ENCODE data around the gene RAB40A.

- TF ChIP-seq CTCF (IDR thresholded peaks at IDR 0.05) (no peak), POLR2A (IDR thresholded peaks at IDR 0.05) (no peak)
These were observed 46.5 kb upstream of the RAB40A start for GRCh38 chrX:103565752-103566151.

Data from lower leg skin (tissue), 3 donors.